ENCODE data around the gene GSN. TPM values are rescaled to one million over a fixed set of nuclear protein-coding genes. Genes with fewer than 3 reads are reported as not detected.

GSN gene
- total RNA-seq, 1 donor from 2014 or later = 2.9 TPM

- intact Hi-C loops (cut with micrococcal nuclease) = loop anchor here (1.0 to 10.0 kb wide), 5 partner anchors 15 to 896 kb away; partner anchors contain the start of genes CNTRL, MRRF, RAB14 and RBM18
These were observed 100.8 kb downstream of the GSN start for GRCh38 chr9:121368745-121369144.

DNA sequence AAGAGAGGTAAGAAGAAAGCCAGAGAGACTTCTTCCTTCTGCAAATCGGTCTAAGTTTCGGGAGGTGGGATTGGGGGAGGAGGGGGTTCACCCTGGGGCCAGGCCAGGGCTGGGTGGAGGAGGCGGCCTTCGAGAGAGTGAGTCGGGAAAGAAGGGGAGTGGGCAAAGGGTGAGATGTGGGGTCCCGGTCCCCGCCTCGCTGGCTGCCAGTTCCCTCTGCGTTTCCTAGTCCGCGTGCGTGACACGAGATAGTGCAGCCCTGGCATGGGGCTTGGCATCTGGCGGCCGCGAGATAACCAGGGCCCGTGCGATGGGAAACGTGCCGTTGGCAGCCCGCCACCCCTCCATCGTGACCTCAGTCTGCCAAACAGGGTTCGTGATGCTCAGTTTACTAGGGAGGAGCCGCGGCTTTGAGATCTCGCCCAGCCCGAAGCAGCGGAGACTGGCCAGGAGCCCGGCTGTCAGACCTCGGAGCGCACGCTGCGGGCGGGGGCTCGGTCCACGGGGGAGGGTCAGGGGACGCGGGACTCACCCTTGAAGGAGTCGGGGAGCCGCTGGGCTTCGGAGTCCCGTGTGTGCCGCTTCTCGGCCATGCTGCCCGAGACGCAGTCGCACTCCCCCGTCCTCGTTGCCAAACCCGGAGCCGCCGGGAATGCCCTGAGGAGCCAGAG, 101.8 kb downstream of the GSN start, which contains the start of gene STOM:
Gene STOM (minus strand): TSS at position 656 of the 671 bp plus-strand sequence. CDS start 63 bp downstream, at position 593.
- intact Hi-C loops (cut with micrococcal nuclease) = loop anchor here (1.0 to 10.0 kb wide), 6 partner anchors 16 to 895 kb away; partner anchors contain the start of genes CDK5RAP2, CNTRL, MRRF and RAB14

GRCh38 chr9:121371495-121372061, 103.6 kb downstream of the GSN start:
- intact Hi-C loops (cut with micrococcal nuclease) = loop anchor here (10.0 kb wide), 1 partner anchor 787 kb away; the partner anchor contains the start of gene CDK5RAP2

DNA sequence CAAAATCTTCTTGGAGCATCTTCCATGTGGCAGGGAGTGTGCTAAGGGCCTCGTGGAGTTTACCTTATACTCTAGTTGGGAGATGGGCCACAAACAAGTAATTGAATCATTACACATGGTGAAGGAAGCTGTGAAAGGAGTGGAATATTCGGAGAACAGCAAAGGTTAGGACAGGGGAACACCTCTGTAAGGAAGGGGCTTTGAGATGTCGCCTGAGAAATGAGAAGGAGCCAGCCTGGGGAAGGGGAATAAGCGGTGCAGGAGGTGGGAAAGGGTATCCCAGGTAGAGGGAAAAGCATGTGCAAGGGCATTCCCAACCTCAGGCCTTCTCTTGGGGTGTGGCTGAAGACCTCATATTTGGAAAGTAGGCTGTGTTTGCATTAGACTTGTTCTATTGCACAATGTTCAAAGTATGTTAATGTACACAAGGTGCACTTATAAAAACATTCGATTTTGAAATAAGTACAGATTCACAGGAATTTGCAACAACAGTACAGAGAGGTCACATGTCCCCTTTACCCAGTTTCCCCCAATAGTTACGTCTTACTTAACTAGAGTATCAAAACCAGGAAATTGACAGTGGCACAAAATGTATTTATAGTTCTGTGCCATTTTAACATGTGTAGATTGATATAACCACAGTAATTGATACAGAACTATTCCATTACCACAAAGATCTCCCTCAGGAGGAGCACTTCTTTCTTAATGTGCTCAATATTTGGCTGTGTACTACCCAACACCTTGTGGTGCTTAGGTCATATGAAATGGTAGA, 104.5 kb downstream of the GSN start:
- intact Hi-C loops (cut with micrococcal nuclease) = loop anchor here (10.0 kb wide), 1 partner anchor 788 kb away; the partner anchor contains the start of gene CDK5RAP2

GRCh38 chr9:121373011-121373729, 105.2 kb downstream of the GSN start:
- intact Hi-C loops (cut with micrococcal nuclease) = loop anchor here (10.0 kb wide), 1 partner anchor 788 kb away; the partner anchor contains the start of gene CDK5RAP2

GRCh38 chr9:121376214-121376830, 108.4 kb downstream of the GSN start:
- intact Hi-C loops (cut with micrococcal nuclease) = loop anchor here (1.0 to 10.0 kb wide), 4 partner anchors 24 to 792 kb away; partner anchors contain the start of gene CDK5RAP2

- intact Hi-C loops (cut with micrococcal nuclease) = no loop called here
These were observed 112.9 kb downstream of the GSN start for GRCh38 chr9:121380846-121381245.

Other genes starting within 250 kb of the GSN start
- 0.83 and 1.3 TPM in 2 replicates for gene C5, start 217.9 kb upstream of the GSN start, total RNA-seq
- gene CNTRL, start 193.2 kb upstream of the GSN start, total RNA-seq = 78.6 and 89.2 TPM in 2 replicates
- 60.5 and 65.1 TPM in 2 replicates for gene RAB14, start 66.3 kb upstream of the GSN start, total RNA-seq
- 108 and 109 TPM in 2 replicates for gene STOM, start 102.1 kb downstream of the GSN start, total RNA-seq
- gene GGTA1, start 231.7 kb downstream of the GSN start, total RNA-seq = 0.20 TPM in 1 of 2 replicates, not detected in the other

All from T-helper 1 cell treated with Interleukin-12 subunit alpha and Interleukin-12 subunit beta and Interleukin-4 antibody, amounts not matched to agents 30 ng/mL and 1 ng/mL, for 36 hours (primary cell).